ENCODE results near the gene ELAPOR2.
"Not testable (repeated sequence)": the region's sequence is repeated elsewhere in the genome, so short reads cannot be mapped to it uniquely, and the experiment has no call there.

The ELAPOR2 gene

DNA sequence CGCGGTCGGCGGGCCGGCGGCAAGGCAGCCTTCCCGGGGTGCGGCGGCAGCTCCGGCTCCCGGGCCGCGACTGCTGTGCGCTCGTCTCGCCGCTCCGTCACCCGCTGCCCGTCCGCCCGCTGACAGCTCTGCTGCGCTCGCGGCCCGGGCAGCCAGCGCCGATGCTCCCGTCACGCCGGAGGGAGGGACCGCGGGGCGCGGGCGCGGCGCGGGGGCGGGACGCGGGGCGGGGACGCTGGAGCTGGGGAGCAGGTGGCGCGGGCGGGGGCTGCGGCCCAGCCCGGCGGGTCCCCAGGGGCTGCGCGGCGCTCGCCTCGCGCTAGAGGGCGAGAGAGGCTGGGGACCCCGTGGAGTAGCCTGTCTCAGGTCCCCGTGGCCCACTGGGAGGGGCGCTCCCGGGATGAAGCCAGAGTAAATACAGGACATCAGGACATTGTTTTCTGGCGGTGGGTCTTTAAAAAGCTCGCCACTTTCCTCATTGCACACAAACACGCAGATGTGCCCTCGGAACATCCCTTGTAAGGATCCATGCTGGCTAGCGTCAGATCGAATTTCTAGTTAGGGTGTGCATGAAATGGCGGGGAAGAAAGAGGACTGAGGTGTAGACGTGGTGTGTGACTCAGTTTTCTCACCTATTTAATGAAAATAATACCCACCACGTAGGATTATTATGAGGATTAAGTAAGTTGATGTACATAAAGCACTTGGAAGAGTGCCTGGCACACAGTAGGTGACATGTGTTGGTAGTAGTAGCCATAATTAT, at the start of gene ELAPOR2:
Gene ELAPOR2, minus strand, starts transcription at position 130 of the 763 bp plus-strand sequence. CDS start 141 bp downstream, outside the sequence.
- DNase-seq, result peak; percentile 90

DNA sequence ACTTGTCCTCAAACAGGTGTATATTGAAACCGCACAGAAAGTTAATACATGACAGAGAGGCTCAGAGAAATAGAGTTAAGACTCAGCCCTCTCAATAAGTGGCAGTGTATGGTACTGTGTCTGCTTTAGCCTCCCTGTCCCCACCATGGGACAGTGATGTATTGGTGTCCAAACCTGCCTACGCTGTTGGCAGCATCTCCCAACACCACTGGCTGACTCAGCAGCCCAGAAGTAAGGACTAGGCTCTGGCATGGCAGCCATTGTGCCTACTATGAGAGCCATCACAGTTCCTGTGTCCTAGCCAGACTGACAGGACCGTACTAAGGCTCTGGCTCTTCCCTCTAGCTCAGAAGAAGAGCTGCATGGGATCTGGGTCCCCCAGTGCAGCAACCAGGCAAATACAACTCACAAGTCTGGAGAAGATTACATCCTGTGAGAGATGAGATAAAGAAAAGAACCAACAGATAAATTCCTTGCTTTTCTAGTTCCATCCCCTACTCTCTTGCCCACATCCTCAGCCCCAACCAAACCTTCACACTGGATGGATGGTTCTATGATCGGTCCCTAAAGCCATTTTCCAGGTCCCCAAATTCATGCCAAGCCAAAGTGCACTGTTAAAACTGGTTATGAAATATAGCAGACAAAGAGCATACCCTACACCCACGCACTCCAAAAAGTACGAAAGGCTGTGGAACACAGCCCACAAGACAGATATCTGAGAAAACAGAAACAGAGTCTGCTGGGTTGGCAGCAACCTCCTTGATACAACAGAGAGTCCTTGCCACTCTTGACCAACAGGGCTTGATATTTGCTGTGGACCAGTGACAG, 48.7 kb upstream of the ELAPOR2 start:
- no peak for DNase-seq

- no peak for DNase-seq
These were observed 47.6 kb upstream of the ELAPOR2 start for GRCh38 chr7:87106974-87107612.

- DNase-seq, result no peak
These were observed 45.9 kb upstream of the ELAPOR2 start for GRCh38 chr7:87105401-87105800.

DNA sequence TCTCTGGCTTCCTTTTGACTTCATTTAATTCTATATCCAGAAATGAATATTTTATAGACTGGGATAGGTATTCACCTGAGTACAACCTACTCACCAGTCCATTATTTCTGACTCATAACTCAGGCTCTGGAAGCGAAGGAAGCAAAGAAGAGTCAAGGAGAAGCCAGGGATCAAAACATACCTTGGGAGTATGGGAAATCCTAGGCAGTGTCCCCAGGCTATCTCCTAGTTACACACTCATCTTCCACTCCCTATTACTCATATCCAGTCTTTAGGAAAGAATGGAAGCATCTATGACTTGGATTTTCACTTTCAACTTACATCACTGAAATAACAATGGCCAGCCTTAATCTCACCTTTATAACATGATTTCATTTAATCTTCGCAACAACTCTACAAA, 40.9 kb upstream of the ELAPOR2 start:
- DNase-seq, result no peak

DNA sequence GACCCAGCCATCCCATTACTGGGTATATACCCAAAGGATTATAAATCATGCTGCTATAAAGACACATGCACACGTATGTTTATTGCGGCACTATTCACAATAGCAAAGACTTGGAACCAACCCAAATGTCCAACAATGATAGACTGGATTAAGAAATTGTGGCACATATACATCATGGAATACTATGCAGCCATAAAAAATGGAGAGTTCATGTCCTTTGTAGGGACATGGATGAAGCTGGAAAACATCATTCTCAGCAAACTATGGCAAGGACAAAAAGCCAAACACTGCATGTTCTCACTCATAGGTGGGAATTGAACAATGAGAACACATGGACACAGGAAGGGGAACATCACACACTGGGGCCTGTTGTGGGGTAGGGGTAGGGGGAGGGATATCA, 37.9 kb upstream of the ELAPOR2 start:
- DNase-seq, result not testable (repeated sequence)

- DNase-seq, result no peak
These were observed 34.9 kb upstream of the ELAPOR2 start for GRCh38 chr7:87094322-87094721.

DNA sequence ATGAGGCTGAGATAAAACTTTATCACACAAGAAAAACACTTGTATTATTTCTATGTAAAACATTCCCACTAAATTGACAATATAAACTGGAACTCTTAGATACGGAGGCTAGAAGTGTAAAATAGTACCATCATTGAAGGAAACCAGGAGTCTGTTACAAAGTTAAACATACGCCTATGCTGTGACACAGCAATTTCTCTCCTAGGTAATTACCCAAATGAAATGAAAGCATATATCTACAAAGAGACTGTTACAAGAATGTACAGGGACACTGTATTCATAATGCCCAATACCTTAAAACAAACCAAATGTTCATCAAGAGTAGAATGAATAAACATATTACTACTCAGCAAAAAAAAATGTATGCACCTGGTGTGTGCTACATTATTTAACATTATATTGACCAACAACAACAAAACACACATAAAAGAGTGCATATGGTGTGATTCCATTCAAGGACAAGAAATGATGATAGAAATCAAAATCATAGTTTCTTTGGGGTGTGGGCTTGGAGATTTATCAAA, 33.2 kb upstream of the ELAPOR2 start:
- DNase-seq, result no peak

- DNase-seq, result no peak
These were observed 32.1 kb upstream of the ELAPOR2 start for GRCh38 chr7:87091487-87092066.

DNA sequence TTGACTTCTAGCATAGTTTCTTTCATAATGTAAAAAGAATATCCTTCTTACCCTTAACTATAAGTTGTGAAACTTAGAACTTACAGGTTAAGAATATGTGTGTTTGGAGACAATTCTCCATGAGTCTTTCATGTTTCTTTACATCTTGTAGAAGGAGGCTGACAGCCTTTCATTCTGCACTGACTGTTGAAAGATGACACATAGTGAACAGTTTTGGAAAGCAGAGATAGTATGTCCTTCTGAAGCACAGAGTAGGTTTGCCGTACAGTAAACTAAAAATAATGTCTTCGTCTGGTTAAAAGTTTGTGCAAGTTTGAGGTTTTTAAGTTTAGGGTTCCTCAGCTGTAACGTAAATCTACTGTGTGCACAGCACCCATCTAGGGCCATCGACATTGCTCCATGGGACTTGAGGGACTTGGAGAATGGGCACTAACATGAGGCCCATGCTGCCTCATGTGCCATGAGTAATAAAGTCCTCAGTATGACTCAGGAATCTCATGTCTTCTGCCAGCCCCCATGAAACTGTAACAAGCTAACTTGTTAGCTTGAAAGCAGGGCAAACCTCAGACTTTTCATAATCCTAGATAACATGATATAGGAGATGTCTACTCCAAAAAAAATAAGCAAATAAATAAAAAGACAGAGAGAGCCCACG, 24.5 kb upstream of the ELAPOR2 start:
- no peak for DNase-seq

GRCh38 chr7:87082675-87083074, 23.2 kb upstream of the ELAPOR2 start:
- no peak for DNase-seq

DNA sequence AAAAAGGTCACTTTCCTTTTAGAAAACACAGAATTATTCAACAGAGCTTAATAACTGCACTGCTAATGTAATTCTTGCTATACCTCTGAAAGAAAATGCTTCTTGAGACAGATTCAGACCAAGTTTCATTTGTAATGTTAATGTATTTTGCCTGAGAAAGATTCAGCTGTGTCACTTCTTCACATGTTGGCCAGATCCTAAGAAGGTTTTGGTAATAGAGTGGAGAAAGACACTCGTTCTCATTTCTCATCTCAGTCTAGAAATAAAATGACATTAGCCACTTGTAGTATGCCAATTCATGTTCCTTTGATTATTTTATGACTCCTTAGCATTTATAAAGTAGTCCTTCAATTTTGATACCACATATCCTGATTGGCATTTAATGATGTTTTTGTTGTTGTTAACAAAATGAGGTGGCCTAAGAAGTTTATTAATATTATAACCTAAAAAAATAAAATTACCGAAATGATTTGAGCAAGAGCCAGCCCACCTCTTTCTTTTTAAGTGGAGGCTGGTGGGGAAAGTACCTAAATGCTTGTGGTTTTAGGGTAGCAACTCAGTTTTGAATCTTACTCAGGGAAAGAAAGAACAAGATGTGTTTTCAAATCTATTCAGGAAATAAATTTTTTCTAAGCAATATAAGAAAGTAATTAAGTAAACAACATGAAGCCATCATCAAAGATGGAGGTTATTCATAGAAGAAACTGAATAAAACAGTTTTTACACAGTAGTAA, 16.4 kb upstream of the ELAPOR2 start:
- no peak for DNase-seq

DNA sequence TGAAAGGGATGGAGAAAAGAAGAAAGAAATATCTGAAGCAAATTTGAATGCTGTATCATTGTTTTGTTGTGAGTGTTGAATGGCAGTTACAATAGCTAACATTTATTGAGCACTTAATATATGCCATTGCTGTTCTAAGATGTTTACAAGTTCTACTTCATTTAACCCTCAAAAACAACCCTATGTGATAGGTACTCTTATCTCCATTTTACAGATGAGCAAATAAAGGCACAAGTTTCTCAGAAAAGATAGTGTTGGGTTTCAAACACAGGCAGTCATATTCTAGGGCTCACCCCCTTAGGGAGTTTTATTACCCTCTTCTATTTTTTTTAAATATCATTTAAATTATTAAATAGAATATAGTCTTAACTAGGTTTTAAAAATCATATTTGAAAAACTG, 8.3 kb upstream of the ELAPOR2 start:
- DNase-seq, result no peak

DNA sequence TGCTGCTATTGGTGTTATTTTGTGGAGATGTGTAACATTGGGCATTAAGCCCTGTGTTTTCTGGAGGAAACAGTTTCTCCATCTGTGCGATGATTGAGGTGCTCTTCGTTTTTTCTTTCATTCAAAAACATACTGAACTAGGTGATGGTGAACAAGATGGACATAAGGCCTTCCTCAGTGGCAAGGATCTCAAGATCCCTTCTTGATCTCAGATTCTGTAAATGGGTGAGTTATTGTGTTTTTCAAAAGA, 759 bp upstream of the ELAPOR2 start:
- no peak for DNase-seq

DNA sequence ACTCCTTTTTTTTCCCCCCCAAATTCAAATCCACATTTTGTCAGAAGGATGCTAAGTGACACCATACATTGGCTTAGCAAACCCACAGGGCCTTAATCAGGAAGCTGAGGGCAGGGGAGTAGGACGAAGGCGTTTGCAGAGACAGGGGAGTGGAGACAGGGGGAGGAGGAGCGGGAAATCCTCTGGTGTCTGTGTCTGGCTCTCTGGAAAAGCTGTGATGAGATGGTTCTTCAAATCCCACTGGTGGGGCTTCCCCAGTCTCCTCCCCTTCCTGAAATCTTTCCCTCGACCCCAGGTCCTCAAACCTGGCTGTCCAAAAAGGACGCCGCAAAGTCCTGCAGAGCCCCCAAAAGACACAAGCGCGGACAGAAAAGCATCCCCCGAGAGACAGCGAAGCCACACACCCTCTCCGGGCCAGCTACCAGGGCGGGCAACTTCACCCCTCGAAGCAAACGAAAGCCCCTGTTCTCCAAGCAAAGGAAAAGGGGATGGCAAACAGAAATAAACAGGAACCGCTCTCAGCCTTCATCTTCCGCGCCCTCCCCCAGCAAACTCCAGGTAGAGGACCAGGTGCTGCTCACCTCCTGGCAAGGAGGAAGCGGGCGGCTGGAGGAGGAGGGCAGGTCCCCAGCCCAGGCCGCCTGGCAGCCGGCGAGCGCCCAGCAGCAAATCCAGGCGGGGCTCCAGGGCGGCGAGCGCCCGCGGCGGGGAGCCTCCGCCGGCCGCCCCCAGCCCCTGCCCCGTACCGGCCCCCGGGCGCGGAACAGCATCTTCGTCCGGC, 520 bp downstream of the ELAPOR2 start:
- no peak for DNase-seq

GRCh38 chr7:87057210-87057609, 2.2 kb downstream of the ELAPOR2 start:
- no peak for DNase-seq

- DNase-seq, result no peak
These were observed 3.1 kb downstream of the ELAPOR2 start for GRCh38 chr7:87056346-87056745.

- DNase-seq, result no peak
These were observed 10.6 kb downstream of the ELAPOR2 start for GRCh38 chr7:87048839-87049238.

GRCh38 chr7:87046456-87046855, 13.0 kb downstream of the ELAPOR2 start:
- DNase-seq, result no peak

GRCh38 chr7:87044713-87045112, 14.7 kb downstream of the ELAPOR2 start:
- not testable (repeated sequence) for DNase-seq

- not testable (repeated sequence) for DNase-seq
These were observed 17.9 kb downstream of the ELAPOR2 start for GRCh38 chr7:87041586-87041985.

All from NCI-H2171 (cell line).